Epithelial cell of proximal tubule (primary cell): ENCODE measurements around the gene CABLES1. TPM values are rescaled to one million over a fixed set of nuclear protein-coding genes. Genes with fewer than 3 reads are reported as not detected.

ENCODE experiments used
- DNase-seq: peaks from one replicate; pipeline ENCODE4 v3.0.0-alpha.2; 2011; ENCODE audit warnings: low read depth
- H3K4me3 ChIP-seq: 2 replicates; pipeline ENCODE4 v1.5.1; 2011; ENCODE audit warnings: low read depth, mild to moderate bottlenecking, low read length
- CTCF ChIP-seq: conservative IDR thresholded peaks from 2 replicates; pipeline ENCODE4 v1.5.1; 2012; ENCODE audit warnings: low read depth, mild to moderate bottlenecking, low read length
- total RNA-seq: library from RNA; depleted of rRNA; stranded (reverse); fragments of >200 nt; gene quantifications from 2 replicates; pipeline ENCODE4 v1.2.3, GENCODE V29; 2015

Gene CABLES1
- total RNA-seq, 1 donor from 2014 or later: 6.1 TPM

- TF ChIP-seq CTCF: no peak
- DNase-seq: no peak
- H3K4me3 ChIP-seq: no peak overlapping the region
Measured at GRCh38 chr18:23178201-23178600, 42.9 kb downstream of the CABLES1 start.

- DNase-seq: no peak
- no peak overlapping the region for H3K4me3 ChIP-seq
- TF ChIP-seq CTCF: no peak
Measured at GRCh38 chr18:23178661-23179081, 43.4 kb downstream of the CABLES1 start.

GRCh38 chr18:23179416-23179815, 44.1 kb downstream of the CABLES1 start:
- TF ChIP-seq CTCF: no peak
- DNase-seq: no peak
- no peak overlapping the region for H3K4me3 ChIP-seq

DNA sequence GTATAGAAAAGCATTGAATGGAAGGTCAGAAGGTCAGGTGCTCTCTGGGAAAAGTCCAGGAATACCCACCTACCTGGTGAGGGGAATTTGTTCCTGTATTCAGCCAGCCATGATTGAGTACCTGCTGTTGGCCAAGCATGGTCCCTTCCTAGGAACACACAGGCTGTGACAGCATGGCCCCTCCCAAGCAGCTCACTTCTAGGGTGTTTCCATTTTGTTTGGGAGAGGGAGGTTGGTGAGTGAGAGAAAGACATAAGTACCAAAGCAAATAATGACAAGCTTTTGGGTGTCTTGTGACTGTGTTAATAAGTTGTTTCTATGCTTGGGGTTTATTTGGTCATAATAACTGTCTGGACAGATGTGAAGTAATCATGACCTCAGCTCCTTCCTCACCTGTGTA, 46.3 kb downstream of the CABLES1 start:
- no peak for TF ChIP-seq CTCF
- H3K4me3 ChIP-seq: no peak overlapping the region
- DNase-seq: no peak

GRCh38 chr18:23182606-23183005, 47.3 kb downstream of the CABLES1 start:
- DNase-seq: no peak
- no peak overlapping the region for H3K4me3 ChIP-seq
- no peak for TF ChIP-seq CTCF

DNA sequence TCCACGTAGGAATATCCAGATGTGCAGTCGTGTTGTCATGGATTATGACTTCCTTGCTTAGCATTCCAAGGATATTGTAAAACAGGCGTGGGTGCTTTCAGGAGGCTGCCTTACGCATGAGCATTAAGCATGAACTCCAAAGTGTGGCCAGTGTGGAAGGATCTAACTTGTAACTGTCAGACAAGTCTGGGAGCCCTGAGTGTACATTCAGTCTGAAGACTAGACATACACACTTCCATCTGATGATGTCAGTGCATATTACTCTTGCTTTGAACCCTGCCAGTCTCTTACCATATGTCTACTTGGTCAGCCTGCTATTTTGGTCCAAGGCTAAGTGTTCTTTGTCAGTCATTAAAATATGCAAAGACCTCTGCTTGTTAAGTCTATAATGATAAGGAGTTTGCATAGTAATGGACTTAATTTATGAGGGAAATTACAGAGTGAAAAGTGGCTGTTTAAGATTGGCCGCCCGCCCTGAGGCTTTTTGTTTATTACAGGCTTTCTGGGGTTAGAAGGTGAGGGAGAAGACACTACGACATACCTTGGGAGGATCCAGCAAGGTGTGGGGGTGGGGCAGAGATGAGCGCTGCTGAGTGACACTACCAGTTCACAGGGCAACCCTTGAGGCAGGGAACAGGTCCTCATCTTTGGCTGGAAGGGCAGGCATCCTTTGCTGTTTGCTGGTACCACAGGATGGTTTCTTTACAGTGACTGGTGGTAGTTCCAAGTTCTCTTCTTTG, 48.3 kb downstream of the CABLES1 start:
- TF ChIP-seq CTCF: no peak
- DNase-seq: no peak
- no peak overlapping the region for H3K4me3 ChIP-seq

GRCh38 chr18:23186781-23187180, 51.5 kb downstream of the CABLES1 start:
- H3K4me3 ChIP-seq: no peak overlapping the region
- DNase-seq: no peak
- no peak for TF ChIP-seq CTCF
